Gastrocnemius medialis (tissue), 4 donors: ENCODE results near the gene SCAANT1. TPM values are rescaled to one million over a fixed set of nuclear protein-coding genes. Genes with fewer than 3 reads are reported as not detected.

Source experiments
- ATAC-seq, 2 donors: fragments of 150-250 bp; one replicate each; pipeline ENCODE4 v1.9.1; 2016
- DNase-seq, 2 donors: peaks; one replicate each; pipeline ENCODE4 v3.0.0-alpha.2; 2019
- H3K27ac ChIP-seq, 4 donors: fragments of 200-600 bp; sonication (generic); 1 replicate in 1 of 4; 2 replicates in 3 of 4; pipeline ENCODE4 v1.5.1; 2016 to 2018; ENCODE audit warnings: mild to moderate bottlenecking in 2 of 4, moderate library complexity in 1 of 4
- H3K27me3 ChIP-seq, 3 donors: fragments of 200-600 bp; sonication (generic) in 2 of 3; 1 replicate in 1 of 3; 2 replicates in 2 of 3; pipeline versions ENCODE4 v1.5.1 to v1.6.0; 2016 to 2019; ENCODE audit warnings: mild to moderate bottlenecking in 1 of 3, moderate library complexity in 1 of 3
- H3K36me3 ChIP-seq, 2 donors: fragments of 200-600 bp; sonication (generic) in 1 of 2; one replicate each; pipeline ENCODE4 v1.5.1; 2017 to 2018
- H3K4me1 ChIP-seq, 2 donors: fragments of 200-600 bp; sonication (generic) in 1 of 2; one replicate each; pipeline ENCODE4 v1.5.1; 2016 to 2017; ENCODE audit warnings: mild to moderate bottlenecking in 2 of 2
- H3K4me3 ChIP-seq, 4 donors: fragments of 200-600 bp; sonication (generic) in 3 of 4; 1 replicate in 1 of 4; 2 replicates in 3 of 4; pipeline ENCODE4 v1.5.1; 2016 to 2019; ENCODE audit warnings: mild to moderate bottlenecking in 2 of 4
- H3K9me3 ChIP-seq, 3 donors: fragments of 200-600 bp; sonication (generic) in 2 of 3; 1 replicate in 1 of 3; 2 replicates in 2 of 3; pipeline ENCODE4 v1.5.1; 2016 to 2019
- POLR2A ChIP-seq, 2 donors: fragments of 450-650 bp; IDR thresholded peaks; one replicate each; pipeline ENCODE4 v1.6.1; 2017; ENCODE audit warnings: antibody characterized with exemption in 2 of 2, mild to moderate bottlenecking in 2 of 2, moderate library complexity in 2 of 2
- in situ Hi-C, 4 donors: fragments of 200-750 bp; cut with MboI; loops; one replicate each; pipeline versions ENCODE4 v1.15.0 to v1.8.0; 2017; ENCODE audit warnings: low sequenced_read_pairs in 4 of 4
- intact Hi-C: fragments of 100-400 bp; cut with DNase I; formaldehyde crosslinking; loops from one replicate; pipeline ENCODE4 v1.15.1; 2023; ENCODE audit warnings: low total_unique reads
- total RNA-seq, 4 donors: library from RNA; depleted of rRNA; stranded (reverse); fragments of >200 nt; gene quantifications; one replicate each; pipeline versions ENCODE4 v1.1.0 to v1.2.3, GENCODE V29; 2016
- TF ChIP-seq, protein P1 (sequence below), 5 experiments: fragments of 450-650 bp in 3 of 5; fragments of 200-600 bp in 2 of 5; sonication (generic) in 2 of 5; IDR thresholded peaks in 4 of 5; conservative IDR thresholded peaks in 1 of 5; 1 replicate in 4 of 5; 2 replicates in 1 of 5; pipeline ENCODE4 v1.5.1; 2016 to 2019; ENCODE audit warnings: antibody characterized with exemption in 5 of 5, mild to moderate bottlenecking in 3 of 5, moderate library complexity in 3 of 5

Gene SCAANT1
- total RNA-seq, 4 donors from 2014 or later, result not detected

DNA sequence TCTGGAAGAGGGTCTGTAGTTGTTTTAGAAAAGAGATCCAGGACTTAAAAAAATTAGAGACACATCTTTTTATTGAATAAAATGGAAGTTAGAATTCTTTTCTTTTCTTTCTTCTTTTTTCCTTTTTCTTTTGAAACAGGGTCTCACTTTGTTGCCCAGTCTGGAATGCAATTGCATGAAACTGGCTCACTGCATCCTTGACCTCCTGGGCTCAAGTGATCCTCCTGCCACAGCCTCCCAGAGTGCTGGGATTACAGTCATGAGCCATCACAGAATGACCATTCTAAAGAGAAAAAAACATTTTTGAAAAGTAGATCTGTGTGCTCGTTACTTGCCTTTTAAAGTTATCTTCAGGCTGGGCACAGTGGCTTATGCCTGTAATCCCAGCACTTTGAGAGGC, 45.0 kb downstream of the SCAANT1 start:
- Histone ChIP-seq H3K27me3 (no peaks in the 10 kb centered on the region), H3K9me3 (no peaks in the 10 kb centered on the region), H3K4me1 (peaks cover 25 to 27% of the 10 kb centered on the region in 2 donors), H3K36me3 (no peaks in the 10 kb centered on the region), H3K4me3 (no peak overlapping the region), H3K27ac (no peak overlapping the region)
- no peak for DNase-seq
- no peak for TF ChIP-seq POLR2A (IDR thresholded peaks at IDR 0.05)
- TF ChIP-seq, protein P1, sequence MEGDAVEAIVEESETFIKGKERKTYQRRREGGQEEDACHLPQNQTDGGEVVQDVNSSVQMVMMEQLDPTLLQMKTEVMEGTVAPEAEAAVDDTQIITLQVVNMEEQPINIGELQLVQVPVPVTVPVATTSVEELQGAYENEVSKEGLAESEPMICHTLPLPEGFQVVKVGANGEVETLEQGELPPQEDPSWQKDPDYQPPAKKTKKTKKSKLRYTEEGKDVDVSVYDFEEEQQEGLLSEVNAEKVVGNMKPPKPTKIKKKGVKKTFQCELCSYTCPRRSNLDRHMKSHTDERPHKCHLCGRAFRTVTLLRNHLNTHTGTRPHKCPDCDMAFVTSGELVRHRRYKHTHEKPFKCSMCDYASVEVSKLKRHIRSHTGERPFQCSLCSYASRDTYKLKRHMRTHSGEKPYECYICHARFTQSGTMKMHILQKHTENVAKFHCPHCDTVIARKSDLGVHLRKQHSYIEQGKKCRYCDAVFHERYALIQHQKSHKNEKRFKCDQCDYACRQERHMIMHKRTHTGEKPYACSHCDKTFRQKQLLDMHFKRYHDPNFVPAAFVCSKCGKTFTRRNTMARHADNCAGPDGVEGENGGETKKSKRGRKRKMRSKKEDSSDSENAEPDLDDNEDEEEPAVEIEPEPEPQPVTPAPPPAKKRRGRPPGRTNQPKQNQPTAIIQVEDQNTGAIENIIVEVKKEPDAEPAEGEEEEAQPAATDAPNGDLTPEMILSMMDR (IDR thresholded peaks at IDR 0.05 in 4 of 5, conservative IDR thresholded peaks at IDR 0.05 in 1 of 5), result no peak
- in situ Hi-C loops (loop anchor here in 1 of 4 donors (5.0 kb wide), 1 partner anchor 40 kb away; no protein-coding TSS in a partner anchor), intact Hi-C loops (loop anchor here (10.0 kb wide), 1 partner anchor 128 kb away; no protein-coding TSS in a partner anchor)
- ATAC-seq, result no peak

DNA sequence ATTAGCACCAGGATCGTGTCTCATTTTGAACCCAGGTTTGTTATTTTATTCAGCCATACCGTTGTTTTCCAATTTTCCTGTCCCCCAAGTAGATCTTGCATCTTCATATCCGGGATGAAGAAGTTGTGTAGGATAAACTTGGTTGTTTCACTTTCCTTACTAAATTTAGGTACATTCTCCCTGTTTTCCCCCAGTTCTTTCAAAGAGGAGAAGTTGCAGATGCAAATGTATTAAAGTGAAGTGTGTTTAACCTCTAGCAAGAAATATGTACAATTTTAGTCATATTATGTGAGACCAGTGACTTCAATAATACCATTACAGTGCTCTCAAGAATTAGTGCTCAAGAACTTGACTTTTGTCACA, 47.2 kb downstream of the SCAANT1 start:
- peaks cover 13 to 16% of the 10 kb centered on the region in 2 donors for H3K4me1 ChIP-seq
- intact Hi-C loops (loop anchor here (10.0 kb wide), 1 partner anchor 130 kb away; no protein-coding TSS in a partner anchor), in situ Hi-C loops (loop anchor here in 1 of 4 donors (5.0 kb wide), 1 partner anchor 42 kb away; no protein-coding TSS in a partner anchor)
- H3K36me3 ChIP-seq, result no peaks in the 10 kb centered on the region
- no peaks in the 10 kb centered on the region for H3K27me3 ChIP-seq
- ATAC-seq, result no peak
- TF ChIP-seq, protein P1 (IDR thresholded peaks at IDR 0.05 in 4 of 5, conservative IDR thresholded peaks at IDR 0.05 in 1 of 5), result no peak
- TF ChIP-seq POLR2A (IDR thresholded peaks at IDR 0.05), result no peak
- DNase-seq, result no peak
- peak overlapping the region; percentile 88 to 96 (median 92) for H3K27ac ChIP-seq
- H3K9me3 ChIP-seq, result no peaks in the 10 kb centered on the region
- peak overlapping the region; percentile 90 to 99 (median 94) for H3K4me3 ChIP-seq

DNA sequence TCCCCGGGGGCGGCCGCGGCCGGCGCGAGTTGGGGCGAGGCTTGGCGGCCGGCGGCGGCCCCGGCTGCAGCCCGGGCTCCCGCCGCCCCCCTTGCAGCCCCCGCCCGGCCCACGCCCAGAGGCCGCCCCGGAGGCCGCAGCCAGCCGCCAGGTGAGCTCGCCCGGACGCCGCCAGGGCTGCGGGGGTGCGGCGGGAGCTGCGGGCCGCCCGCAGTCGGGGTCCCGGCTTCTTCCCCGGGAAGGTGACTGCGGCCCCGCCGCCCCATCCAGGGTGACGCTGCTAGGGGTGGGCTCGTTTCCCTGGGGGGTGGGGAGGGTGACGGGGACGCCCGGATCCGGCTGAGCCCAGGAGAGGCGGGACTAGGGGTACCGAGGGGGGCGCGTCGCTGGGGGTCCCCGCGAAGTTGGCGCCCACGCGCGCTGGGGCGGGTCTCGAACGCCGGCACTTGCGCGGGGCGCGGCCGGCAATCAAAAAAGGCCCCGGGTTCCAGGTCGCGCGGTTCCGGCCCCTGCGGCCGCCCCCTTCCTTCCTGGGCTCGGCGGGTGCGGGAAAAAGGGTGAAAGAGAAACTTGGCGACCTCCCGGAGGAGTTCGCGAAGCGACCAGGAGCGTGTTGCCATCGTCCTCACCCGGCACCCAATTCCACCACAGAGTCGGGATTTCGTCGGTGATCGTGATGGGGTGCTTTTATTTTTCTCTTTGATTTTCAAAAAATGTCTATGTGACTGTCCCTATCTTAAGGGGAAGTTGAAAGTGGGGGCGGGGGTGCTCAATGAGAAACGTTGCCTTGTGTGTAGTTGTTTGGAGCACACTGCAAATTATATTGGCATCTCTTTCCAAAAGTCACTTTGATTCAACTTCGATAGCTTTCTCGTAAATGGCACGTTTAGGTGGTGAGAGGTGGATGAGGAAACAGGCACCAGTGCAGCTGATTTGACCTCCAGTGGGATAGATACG, 47.9 kb downstream of the SCAANT1 start:
- Histone ChIP-seq H3K4me3 (peak overlapping the region; percentile 90 to 99 (median 94)), H3K4me1 (peaks cover 8 to 15% of the 10 kb centered on the region in 2 donors), H3K9me3 (no peaks in the 10 kb centered on the region), H3K36me3 (no peaks in the 10 kb centered on the region), H3K27ac (peak overlapping the region; percentile 88 to 96 (median 92)), H3K27me3 (no peaks in the 10 kb centered on the region)
- intact Hi-C loops, result loop anchor here (10.0 kb wide), 1 partner anchor 131 kb away; no protein-coding TSS in a partner anchor
- peak; percentile 47 to 73 for ATAC-seq
- TF ChIP-seq, protein P1 (IDR thresholded peaks at IDR 0.05 in 4 of 5, conservative IDR thresholded peaks at IDR 0.05 in 1 of 5), result no peak
- TF ChIP-seq POLR2A (IDR thresholded peaks at IDR 0.05), result no peak
- peak in 1 of 2 donors; percentile 16 for DNase-seq
- in situ Hi-C loops, result no loop called here

DNA sequence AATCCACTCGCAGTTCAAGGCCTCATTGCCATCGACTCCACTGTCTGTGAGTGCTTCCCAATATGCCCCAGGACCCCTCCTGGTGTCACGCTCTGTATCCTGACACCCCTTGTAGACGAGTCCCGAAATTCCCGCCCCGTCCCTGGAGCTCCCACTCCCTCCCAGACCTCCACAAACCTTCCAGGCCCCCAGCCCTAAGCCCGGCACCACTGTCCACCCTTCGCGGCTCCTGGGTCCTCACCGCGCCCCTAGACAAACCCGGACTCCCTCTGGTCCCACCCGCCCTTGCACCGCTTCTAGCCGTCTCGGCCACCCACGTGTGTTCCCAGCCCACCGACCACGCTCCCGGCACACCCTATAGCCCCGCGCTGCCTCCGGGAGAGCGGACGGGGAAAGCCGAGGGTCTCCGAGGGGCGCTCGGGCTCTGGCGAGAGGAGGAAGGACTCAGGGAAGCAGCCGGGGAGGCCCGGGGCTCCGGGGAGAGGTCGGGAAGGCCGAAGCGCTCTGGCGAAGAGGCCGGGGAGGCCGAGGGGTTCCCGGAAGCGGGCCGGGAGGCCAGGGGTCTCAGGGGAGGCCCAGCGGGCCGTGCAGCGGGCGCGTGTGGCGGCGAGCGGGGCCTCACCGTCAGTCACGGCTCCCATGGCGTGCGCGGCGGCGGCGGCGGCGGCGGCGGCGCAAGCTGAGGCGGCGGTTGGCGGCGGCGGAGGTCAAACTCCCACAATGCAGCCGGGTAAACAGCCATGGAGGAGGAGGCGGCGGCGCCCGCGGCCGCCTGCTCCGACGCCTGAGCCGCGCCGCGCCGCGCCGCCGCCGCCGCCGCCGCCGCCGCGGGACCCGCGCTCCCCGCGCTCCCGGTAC, 48.8 kb downstream of the SCAANT1 start, which contains the start of the genes ATXN7 and THOC7:
Gene ATXN7 (plus strand): TSS at position 718 of the 858 bp plus-strand sequence. CDS start 48,732 bp downstream, outside the sequence.
Gene THOC7 (minus strand): TSS at position 656 of the 858 bp plus-strand sequence. CDS start 15 bp downstream, at position 641.
- in situ Hi-C loops, result no loop called here

More for the DNA sequence above, 48.8 kb downstream of the SCAANT1 start, which contains the start of the genes ATXN7 and THOC7:
- no peaks in the 10 kb centered on the region for H3K27me3 ChIP-seq
- H3K4me3 ChIP-seq, result peak within 1 kb of the TSS; percentile 90 to 100 (median 99)
- peaks cover 8 to 17% of the 10 kb centered on the region in 2 donors for H3K4me1 ChIP-seq
- DNase-seq (peak; percentile 41 to 67), ATAC-seq (peak; percentile 88 to 91)
- intact Hi-C loops, result loop anchor here (2.0 to 10.0 kb wide), 2 partner anchors 49 to 131 kb away; partner anchors contain the start of gene SCAANT1
- no peaks in the 10 kb centered on the region for H3K36me3 ChIP-seq
- H3K9me3 ChIP-seq, result no peaks in the 10 kb centered on the region
- peak within 1 kb of the TSS; percentile 89 to 96 (median 94) for H3K27ac ChIP-seq
- TF ChIP-seq, protein P1 (IDR thresholded peaks at IDR 0.05 in 4 of 5, conservative IDR thresholded peaks at IDR 0.05 in 1 of 5), result no peak
- peak; percentile 18 to 40 for TF ChIP-seq POLR2A (IDR thresholded peaks at IDR 0.05)
